HK-2 (cell line): ENCODE data around the gene SLIT1.

Experiments used
- DNase-seq: peaks from one replicate; pipeline ENCODE4 v3.0.0-alpha.2; 2018; ENCODE audit not compliant: unreplicated experiment

The SLIT1 gene

DNA sequence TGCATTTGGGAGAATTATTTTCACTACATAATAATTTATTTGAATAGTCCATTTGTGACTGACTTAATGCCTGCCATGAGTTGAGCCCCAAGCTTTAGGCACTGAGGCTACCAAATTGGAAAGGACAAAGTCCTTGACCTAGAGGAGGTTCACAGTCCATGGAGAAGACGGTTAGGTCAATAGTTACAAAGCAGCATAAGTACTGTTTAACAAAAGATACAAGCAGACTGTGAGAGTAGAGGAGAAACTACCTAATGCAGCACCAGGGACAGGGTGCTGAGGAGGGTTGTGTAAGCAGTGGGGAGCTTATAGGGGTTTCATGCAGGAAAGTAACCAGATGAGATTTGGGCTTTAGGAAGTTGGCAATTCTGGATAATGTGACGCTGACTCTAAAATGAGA lies 214.4 kb downstream of the SLIT1 start:
- DNase-seq = no peak

DNA sequence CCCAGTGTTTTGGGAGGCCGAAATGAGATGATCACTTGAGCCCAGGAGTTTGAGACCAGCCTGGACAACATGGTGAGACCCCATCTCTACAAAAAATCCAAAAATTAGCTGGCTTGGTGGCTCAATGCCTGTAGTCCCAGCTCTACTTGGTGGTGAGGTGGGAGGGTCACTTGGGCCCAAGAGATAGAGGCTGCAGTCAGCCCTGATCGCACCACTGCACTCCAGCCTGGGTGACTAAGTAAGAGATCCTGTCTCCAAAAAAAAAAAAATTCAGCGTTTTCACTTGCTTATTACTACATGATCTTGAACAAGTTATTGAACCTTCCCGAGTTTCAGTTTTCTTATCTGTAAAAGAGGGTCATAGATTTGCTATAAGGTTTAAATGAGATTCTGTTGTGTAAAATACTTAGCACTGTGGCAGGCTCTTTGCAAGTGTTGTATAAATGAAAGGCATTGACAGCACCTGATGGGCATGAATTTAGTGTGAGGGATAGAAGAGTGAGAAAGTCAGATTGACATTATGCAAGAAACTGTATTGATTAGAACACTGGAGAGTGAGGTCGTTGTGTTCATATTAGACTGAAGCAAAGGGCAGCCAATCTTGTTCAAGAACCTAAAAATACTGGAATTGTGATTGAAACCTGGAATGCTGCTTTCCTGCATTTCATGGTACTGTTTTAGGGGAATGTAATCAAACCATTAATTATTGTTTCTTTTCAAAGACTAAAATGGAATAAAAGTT lies 216.9 kb downstream of the SLIT1 start:
- DNase-seq = peak; percentile 13

GRCh38 chr10:96967847-96968246 lies 217.9 kb downstream of the SLIT1 start:
- no peak for DNase-seq

- DNase-seq = no peak
Measured at GRCh38 chr10:96964131-96964530, 221.6 kb downstream of the SLIT1 start.

DNA sequence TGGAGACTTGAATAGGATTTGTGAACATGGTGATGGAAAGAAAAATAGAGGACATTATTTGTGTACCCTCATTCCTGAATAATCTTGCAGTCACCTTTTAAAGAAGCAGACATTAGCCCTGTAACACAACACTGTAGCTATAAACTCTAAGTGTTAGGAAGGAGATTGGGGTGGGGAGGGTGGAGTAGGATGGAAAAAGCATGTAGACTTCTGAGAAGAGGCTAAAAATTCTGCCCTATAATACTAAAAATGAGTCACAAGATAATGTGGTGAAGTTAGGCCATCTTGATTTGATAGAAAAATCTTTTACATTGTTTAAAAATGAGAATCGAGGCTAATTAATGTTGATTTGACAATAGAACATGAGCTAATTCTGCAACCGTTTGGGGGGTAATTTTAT lies 224.9 kb downstream of the SLIT1 start:
- DNase-seq = no peak

- no peak for DNase-seq
Measured at GRCh38 chr10:96959733-96960132, 226.0 kb downstream of the SLIT1 start.

GRCh38 chr10:96958071-96958470 lies 227.7 kb downstream of the SLIT1 start:
- DNase-seq = no peak

- no peak for DNase-seq
Measured at GRCh38 chr10:96955794-96956193, 230.0 kb downstream of the SLIT1 start.

GRCh38 chr10:96951954-96952353 lies 233.8 kb downstream of the SLIT1 start:
- no peak for DNase-seq

DNA sequence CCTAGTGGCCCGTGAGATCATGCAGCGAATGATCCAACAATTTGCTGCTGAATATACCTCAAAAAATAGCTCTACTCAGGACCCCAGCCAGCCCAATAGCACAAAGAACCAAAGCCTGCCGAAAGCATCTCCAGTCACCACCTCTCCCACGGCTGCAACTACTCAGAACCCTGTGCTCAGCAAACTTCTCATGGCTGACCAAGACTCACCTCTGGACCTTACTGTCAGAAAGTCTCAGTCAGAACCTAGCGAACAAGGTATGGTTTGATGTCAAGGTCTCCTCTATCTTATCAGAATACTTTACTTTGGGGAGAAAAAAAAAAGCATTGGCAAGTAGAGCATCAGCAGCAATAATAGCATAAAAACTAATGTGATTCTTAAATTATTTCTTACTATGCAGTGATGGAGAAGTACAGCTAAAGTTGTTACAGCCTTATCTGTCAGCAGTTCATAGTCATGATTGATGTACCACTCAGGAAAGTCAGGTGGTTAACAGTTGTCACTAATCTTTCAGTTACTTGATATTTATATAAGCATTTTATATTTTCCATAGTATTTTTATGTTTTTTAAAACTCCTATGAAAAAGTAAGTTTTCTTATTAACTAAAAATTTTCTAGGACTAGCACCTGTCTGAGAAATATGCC lies 236.6 kb downstream of the SLIT1 start:
- no peak for DNase-seq
